Mesodermal cell (in vitro differentiated cells): ENCODE results near the gene XK.

Source experiments
- H3K27ac ChIP-seq: 2 replicates; pipeline ENCODE4 v1.7.0; 2013; ENCODE audit warnings: mild to moderate bottlenecking, low read depth, low read length, moderate library complexity; ENCODE audit not compliant: severe bottlenecking
- H3K36me3 ChIP-seq: 2 replicates; pipeline ENCODE4 v1.7.1; 2013; ENCODE audit warnings: mild to moderate bottlenecking, low read length, moderate library complexity; ENCODE audit not compliant: control insufficient read depth, insufficient read depth
- H3K4me1 ChIP-seq: one replicate; pipeline ENCODE4 v1.7.1; 2013; ENCODE audit warnings: mild to moderate bottlenecking, low read length; ENCODE audit not compliant: insufficient read depth, control insufficient read depth, poor library complexity, severe bottlenecking
- H3K4me3 ChIP-seq: 2 replicates; pipeline ENCODE4 v1.7.0; 2013; ENCODE audit warnings: low read length, control low read depth, mild to moderate bottlenecking; ENCODE audit not compliant: insufficient read depth, poor library complexity, severe bottlenecking; ENCODE audit errors: extremely low read depth
- H3K9me3 ChIP-seq: 2 replicates; pipeline ENCODE4 v1.7.1; 2013; ENCODE audit warnings: mild to moderate bottlenecking, low read length, moderate library complexity; ENCODE audit not compliant: control insufficient read depth
- WGBS, 2 experiments: methylation state at CpG; one replicate each; pipeline ENCODE4 v1.1.5; 2013; ENCODE audit warnings: missing lambda C conversion rate in 2 of 2; ENCODE audit not compliant: insufficient coverage in 2 of 2; 5-methylcytosine and 5-hydroxymethylcytosine counted together

XK gene

DNA sequence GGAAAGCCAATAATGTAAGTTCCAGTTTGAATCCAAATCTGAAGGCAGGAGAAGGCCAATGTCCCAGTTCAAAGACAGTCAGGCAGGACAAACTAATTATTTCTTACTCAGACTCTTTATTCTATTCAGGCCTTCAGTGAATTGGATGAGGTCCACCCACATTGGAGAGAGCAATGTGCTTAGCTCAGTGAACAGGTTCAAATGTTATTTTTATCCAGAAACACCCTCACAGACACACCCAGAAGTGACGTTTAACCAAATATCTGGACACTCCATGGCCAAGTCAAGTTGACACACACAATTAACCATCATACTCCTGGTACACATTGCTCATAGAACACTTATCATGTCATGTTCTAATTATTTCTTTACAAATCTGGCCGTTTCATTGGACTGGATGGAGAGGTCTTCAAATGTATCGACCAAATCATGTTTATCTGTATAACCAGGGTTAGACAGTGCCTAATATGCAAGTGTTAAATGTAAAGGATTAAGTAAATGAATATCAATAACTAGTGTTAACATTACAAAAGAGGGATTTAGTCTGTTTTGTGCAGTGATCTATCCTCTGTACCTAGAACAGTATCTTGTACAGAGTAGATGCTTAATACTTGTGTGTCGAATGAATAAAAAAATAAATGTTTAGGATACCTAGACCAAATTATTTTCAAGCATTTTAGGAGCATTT is 27.1 kb upstream of the XK start:
- 100% methylated on average over 1 to 2 of the region's 4 CpGs for WGBS, 2 experiments
- H3K27ac ChIP-seq: no peak overlapping the region
- no peaks in the 10 kb centered on the region for H3K36me3 ChIP-seq
- H3K4me1 ChIP-seq: no peaks in the 10 kb centered on the region
- no peaks in the 10 kb centered on the region for H3K9me3 ChIP-seq
- H3K4me3 ChIP-seq: no peak overlapping the region

DNA sequence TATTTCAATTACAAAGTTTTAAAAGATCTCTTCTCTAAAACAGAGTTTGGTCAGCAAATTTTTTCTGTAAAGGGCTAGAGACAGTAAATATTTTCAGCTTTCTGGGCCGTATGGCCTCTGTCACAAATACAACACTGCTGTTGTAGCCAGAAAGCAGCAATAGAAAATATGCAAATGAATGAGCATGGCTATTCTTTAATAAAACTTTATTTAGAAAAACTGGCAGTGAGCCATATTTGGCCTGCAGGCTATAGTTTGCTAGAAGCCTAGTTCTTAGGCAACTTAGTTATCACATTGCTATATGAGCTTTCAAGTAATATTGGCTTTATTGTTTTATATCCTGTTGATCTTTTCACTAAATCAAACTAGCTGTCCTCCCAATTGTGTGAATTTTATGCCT is 26.5 kb upstream of the XK start:
- Histone ChIP-seq H3K27ac (no peak overlapping the region), H3K9me3 (no peaks in the 10 kb centered on the region), H3K4me1 (no peaks in the 10 kb centered on the region), H3K36me3 (no peaks in the 10 kb centered on the region), H3K4me3 (no peak overlapping the region)
- WGBS, 2 experiments: no CpG with 5 or more reads among the region's 1 CpG

DNA sequence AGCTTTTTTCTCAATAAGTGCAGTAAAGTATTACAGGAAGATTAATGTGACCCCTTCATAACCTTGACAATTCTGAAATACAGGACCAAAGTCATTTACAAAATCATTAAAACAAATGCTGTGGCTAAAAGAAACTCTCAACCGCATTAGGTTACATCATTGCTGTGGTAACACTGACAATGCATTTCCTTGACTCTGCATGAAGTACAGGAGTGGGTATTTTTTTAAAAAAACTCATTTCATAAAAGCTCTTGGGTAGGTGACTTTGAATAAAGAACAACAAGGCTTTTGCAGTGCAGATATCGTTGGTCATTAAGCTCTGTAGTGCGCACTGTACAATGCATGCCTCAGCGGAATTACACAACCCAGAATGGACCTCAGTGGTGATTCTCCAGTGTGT is 23.4 kb upstream of the XK start:
- no peaks in the 10 kb centered on the region for H3K36me3 ChIP-seq
- H3K27ac ChIP-seq: no peak overlapping the region
- no peak overlapping the region for H3K4me3 ChIP-seq
- WGBS, 2 experiments: no CpG with 5 or more reads among the region's 4 CpGs
- H3K9me3 ChIP-seq: no peaks in the 10 kb centered on the region
- H3K4me1 ChIP-seq: no peaks in the 10 kb centered on the region

DNA sequence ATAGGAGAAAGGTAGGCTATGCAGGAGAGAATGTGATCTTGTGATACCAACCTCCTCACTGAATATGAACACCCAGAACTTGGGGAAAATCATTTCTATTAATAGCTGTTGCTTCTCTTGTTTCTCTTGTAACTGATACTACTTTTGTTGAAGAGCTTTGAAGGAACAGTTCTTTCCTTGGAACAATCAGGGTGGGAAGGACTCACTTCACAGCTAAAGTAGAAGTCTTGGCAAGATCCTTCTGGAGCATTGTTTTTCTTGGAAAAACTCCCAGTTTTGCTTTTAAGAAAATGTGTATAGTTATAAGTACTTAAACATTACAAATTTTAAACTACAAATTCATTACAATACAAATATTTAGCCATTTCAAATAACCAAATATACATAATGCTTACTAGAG is 19.1 kb upstream of the XK start:
- H3K27ac ChIP-seq: no peak overlapping the region
- no peak overlapping the region for H3K4me3 ChIP-seq
- H3K36me3 ChIP-seq: no peaks in the 10 kb centered on the region
- H3K4me1 ChIP-seq: no peaks in the 10 kb centered on the region
- H3K9me3 ChIP-seq: no peaks in the 10 kb centered on the region

DNA sequence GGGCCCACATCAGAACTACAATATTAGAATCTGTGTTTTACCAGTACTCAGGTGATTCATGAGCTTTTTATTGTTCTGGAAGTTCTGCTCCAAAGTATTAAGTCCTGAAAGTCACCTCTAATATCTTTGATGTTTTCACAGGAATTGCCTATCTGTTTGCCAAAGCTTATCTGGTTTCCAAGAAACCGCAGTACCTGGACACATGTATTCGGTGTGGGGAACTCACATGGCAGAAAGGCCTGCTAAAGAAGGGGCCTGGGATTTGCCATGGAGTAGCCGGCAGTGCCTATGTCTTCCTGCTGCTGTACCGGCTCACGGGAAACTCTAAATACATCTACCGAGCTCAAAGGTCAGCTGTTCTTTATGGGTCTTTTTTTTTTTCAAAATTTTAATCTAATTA is 18.4 kb upstream of the XK start:
- no peak overlapping the region for H3K4me3 ChIP-seq
- H3K4me1 ChIP-seq: no peaks in the 10 kb centered on the region
- no peaks in the 10 kb centered on the region for H3K36me3 ChIP-seq
- H3K27ac ChIP-seq: no peak overlapping the region
- H3K9me3 ChIP-seq: no peaks in the 10 kb centered on the region
- WGBS, 2 experiments: 94 to 100% methylated on average over 2 of the region's 6 CpGs

DNA sequence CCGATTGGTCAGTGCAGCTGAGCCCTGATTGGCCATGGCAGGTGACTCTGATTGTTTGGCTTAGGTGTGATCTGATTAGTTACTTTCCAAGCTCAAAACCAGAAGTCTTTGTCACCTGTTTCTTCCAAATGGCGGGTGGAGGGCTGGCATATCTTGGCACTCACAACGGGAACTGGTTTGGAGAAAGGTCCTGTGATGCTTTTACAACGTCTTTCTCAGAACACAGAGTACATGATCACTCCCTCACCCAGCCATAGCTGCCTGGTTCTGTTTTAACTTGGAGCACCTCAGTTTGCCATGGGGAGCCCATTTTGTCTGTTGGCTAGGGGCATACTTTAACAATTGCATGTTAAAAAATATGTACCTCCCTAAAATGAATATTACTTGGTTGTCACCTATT is 13.0 kb upstream of the XK start:
- Histone ChIP-seq H3K27ac (no peak overlapping the region), H3K9me3 (no peaks in the 10 kb centered on the region), H3K36me3 (no peaks in the 10 kb centered on the region), H3K4me1 (no peaks in the 10 kb centered on the region), H3K4me3 (no peak overlapping the region)
- WGBS, 2 experiments: 100% methylated on average over 1 of the region's 4 CpGs

DNA sequence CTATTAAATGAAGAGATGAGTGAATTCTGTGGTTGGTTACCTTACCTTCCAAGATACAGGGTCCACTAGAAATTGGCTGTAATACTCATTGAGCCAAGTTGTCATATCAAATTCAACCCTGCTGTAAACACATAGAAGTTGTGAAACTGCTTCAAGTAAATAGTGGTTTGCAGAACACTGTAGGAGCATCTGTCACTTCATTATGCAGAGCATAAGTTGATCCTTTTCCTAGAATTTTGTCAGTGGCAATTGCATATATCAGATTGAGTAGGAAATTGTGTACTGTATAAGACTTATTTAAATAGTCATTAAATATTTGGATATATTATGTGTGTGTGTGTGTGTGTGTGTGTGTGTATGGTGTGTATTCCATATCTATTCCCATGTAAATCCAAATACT is 8.8 kb upstream of the XK start:
- H3K36me3 ChIP-seq: no peaks in the 10 kb centered on the region
- H3K4me3 ChIP-seq: no peak overlapping the region
- H3K27ac ChIP-seq: no peak overlapping the region
- H3K9me3 ChIP-seq: no peaks in the 10 kb centered on the region
- no peaks in the 10 kb centered on the region for H3K4me1 ChIP-seq

DNA sequence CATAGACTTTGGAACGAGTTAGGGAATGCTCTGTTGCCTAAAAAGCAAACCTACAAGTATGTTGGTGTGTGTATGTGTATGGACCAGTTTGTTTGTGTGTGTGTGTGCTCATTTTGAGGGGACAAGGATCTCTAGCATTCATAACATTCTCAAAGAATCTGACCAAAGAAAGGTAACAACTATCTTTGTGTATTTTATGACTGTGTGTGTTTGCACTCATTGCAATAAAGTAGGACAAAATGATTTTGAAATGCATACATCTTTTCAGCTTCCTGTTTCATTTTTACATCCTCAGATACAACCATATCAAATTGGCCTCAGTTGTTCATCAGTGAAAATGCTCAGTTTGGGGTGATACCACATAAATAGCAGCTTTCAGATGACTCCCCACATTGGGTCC is 8.3 kb upstream of the XK start:
- no peaks in the 10 kb centered on the region for H3K9me3 ChIP-seq
- no peaks in the 10 kb centered on the region for H3K4me1 ChIP-seq
- H3K27ac ChIP-seq: no peak overlapping the region
- no CpG with 5 or more reads among the region's 1 CpG for WGBS, 2 experiments
- no peaks in the 10 kb centered on the region for H3K36me3 ChIP-seq
- no peak overlapping the region for H3K4me3 ChIP-seq

DNA sequence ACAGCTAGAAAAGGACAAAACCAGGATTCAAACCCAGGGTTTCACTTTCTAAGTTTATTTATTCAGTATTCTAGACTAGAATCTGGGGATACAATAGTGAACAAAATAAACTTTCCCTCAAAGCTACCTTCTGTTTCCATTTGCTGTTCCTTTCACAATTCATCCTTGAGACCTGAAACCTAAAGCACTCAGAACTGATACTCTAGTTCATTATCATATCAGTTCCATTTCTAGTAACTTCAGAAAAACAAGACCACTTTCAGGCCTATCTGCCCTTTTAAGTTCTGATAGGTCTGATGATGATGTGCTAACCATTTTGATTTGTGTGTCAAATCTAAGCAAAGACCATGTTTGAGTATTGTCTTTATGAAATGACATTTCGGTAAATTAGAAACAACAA is 7.8 kb upstream of the XK start:
- no CpG with 5 or more reads among the region's 1 CpG for WGBS, 2 experiments
- H3K36me3 ChIP-seq: no peaks in the 10 kb centered on the region
- no peak overlapping the region for H3K4me3 ChIP-seq
- no peak overlapping the region for H3K27ac ChIP-seq
- H3K4me1 ChIP-seq: no peaks in the 10 kb centered on the region
- no peaks in the 10 kb centered on the region for H3K9me3 ChIP-seq

DNA sequence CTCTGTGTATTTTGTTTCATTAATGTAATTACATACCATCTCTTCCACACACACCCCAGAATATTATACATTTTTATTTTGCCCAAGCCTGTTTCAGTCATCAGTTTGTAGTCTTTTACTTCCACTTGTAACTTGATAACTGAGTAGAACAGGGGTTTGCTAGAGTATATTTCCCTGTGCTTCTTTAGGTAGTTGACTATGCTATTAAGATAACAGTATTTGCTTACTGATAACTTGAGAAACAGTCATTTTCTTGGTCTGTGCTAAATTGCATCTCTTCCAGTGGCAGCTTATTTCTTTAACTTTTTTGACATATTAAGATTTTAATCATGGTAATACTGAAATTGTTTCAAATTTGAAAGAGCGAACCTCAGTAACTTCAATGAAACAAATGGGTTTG is 7.0 kb upstream of the XK start:
- Histone ChIP-seq H3K4me3 (no peak overlapping the region), H3K27ac (no peak overlapping the region), H3K9me3 (no peaks in the 10 kb centered on the region), H3K36me3 (no peaks in the 10 kb centered on the region), H3K4me1 (no peaks in the 10 kb centered on the region)
- WGBS, 2 experiments: no CpG with 5 or more reads among the region's 1 CpG

DNA sequence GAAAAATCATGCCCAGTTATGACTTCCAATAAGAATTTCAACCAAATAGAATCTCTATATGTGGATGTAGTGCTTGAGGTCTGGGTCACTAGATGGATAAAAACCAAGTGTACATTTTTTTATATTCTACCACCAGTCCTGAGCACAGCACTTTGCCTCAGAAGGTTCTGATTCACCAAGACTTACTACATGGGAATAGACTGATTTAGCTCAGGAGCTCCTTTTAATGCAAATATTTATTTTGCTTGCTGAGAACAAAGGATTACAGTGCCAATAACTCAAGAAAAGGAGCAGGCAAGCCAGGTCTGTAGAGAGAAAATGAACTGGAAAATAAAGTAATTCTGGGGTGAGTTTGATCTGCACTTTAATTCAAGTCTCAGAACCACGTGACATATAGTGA is 6.4 kb upstream of the XK start:
- Histone ChIP-seq H3K36me3 (no peaks in the 10 kb centered on the region), H3K4me3 (no peak overlapping the region), H3K9me3 (no peaks in the 10 kb centered on the region), H3K4me1 (no peaks in the 10 kb centered on the region), H3K27ac (no peak overlapping the region)
- no CpG with 5 or more reads among the region's 1 CpG for WGBS, 2 experiments

DNA sequence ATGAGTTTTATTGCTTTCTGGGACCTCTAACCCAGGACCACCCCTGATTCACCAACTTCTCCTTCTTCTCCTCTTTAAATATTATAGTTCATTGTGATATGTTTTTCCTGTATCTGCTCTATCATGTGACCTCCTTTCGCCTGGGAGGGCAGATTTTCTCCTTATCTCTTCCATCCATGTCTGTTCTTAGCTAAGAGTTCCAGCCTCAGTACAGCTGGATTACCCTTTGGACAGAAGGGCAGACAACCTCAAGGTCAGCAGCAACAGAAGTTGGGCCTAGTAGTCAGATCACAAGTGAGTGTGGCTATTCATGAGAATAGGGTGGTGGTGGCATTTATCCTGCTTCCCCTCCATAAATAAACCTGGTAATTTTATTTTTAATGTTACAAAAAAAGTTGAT is 5.7 kb upstream of the XK start:
- H3K9me3 ChIP-seq: no peaks in the 10 kb centered on the region

More for the DNA sequence above, 5.7 kb upstream of the XK start:
- Histone ChIP-seq H3K4me1 (peaks cover 4% of the 10 kb centered on the region), H3K36me3 (no peaks in the 10 kb centered on the region), H3K4me3 (no peak overlapping the region), H3K27ac (no peak overlapping the region)
- no CpG with 5 or more reads among the region's 1 CpG for WGBS, 2 experiments
